GM21526 (cell line): ENCODE results near the gene KLHL29.

Experiments used
- ATAC-seq: cut with Tn5 transposase; IDR thresholded peaks from one replicate; pipeline ENCODE4 v1.9.1; 2021; ENCODE audit warnings: moderate library complexity; ENCODE audit not compliant: unreplicated experiment, low FRiP score

The KLHL29 gene

DNA sequence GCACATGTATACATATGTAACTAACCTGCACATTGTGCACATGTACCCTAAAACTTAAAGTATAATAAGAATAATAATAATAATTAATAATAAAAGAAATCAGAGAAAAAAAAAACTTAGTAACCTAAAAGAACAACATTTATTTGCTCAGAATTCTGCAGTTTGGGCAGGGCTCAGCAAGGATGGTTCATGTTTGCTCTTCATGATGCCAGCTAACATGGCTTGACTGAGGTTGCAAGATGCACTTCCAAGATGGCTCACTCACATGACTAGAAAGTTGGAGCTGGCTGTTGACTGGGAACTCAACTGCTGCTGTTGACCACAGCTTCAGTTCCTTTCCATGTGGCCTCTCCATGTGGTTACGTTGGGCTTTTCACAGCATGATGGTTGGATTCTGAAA, 56.4 kb downstream of the KLHL29 start:
- ATAC-seq, result no peak

DNA sequence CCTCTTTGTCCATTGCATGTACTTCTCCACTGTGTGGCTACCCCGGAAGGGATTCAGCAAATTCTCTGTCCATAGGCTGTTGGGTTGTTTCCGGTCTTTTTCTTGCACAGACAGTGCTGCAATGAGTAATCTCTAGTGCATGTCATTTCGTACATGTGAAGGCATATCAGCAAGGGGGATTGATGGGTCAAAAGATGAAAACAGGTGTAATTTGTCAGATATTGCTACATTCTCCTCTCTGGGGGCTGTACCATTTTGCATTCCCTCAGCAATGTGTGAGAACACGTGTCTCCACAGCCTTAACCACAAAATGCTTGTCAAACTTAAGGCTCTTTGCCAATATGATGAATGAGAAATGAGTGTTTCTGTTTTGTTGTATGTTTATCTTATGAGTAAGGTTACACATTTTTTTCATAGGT, 60.5 kb downstream of the KLHL29 start:
- ATAC-seq, result peak; percentile 47

DNA sequence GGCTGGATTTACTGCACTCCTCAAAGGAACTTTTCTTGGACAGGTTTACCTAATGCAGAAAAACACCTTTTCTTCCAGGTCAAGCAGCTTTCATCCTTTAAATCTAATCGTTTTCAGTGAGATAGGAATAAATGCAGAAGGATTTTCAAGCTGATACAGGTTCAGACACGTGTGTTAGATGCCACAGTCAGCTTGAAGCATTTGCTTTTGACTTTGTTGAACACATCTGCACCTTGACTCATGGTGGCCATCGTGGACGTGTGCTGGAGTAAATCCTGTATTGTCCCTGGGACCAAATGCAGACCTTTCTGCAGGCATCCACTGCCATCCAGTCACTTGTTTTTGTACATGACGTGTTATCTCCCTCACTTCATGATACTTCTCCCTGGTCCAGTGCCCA, 61.9 kb downstream of the KLHL29 start:
- ATAC-seq, result no peak

DNA sequence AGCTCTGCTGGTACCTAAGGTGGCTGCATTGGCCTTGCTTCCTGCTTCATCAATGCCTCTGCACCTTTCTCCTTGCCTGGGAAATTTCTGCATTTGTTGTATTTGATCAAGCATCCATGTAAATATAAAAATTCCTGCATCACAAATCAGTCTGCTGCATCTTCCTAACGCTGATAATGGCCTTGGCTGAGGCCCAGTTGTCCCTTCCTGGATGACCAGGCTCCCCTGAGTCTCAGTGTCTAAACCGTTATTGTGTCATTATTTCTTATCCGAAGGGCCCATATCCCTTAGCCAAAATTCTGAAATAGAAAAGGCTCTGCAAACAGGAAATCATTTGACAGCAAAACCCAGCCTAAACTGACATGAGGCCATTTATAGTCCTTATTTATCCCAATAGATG, 62.4 kb downstream of the KLHL29 start:
- ATAC-seq, result no peak

DNA sequence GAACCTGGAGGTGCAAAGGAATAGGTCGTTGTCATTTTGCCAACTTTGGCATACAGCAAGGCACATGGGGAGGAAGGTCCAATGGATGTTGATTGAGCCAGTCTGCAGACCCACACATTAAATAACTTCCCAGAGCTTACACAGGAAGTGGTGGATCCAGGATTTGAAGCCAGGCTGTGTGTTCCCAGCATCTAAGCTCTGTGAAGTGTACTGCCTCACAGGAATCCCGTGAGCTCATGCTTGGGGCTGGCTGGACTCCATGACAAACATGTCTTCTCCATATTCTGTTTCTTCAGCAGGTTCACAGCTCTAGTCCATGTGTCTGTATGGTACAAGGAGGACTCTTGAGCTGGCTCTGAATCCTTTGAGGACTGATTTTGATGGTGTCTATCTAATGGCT, 63.9 kb downstream of the KLHL29 start:
- ATAC-seq, result no peak

DNA sequence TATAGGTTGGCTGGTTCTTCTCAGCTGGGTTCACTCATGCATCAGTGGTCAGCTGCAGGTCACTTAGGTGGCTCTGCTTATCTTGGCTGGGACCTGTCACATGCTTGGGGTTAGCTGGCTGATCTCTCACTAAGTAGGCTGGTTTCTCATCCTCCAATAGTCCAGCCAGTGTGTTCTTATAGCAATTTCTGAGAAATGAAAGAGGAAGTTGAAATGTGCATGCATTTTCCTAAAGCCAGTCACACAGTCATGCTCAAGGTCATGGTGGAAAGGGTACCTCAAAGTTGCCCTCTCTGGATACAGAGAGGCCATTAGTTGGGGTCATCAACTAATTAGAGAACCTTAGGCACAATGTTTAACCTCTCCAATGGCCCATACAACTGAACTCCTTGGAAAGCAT, 64.4 kb downstream of the KLHL29 start:
- ATAC-seq, result peak; percentile 80

DNA sequence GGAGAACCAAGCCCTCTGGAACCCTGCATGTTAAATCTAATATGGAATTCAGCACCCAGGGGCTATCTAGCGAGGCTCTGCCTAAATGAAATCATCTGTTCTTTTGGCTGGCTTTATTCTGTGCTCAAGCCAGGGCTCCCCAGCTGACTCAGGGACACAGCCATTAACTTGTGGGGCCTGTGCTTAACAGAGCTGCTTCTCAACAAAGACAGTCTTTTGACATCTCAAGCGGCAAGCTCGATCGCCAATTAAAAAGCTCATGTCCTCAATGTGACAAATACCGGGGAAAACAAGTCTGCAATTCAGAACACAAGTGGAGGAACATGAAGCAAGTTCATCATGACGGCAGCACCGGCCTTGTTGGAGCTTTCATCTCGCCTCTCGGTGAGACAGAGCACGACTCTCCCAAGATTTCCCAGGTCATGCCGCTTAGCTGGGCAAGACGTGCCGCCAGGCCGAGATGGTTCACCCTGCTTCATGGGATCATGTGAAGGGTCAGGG, 64.9 kb downstream of the KLHL29 start:
- ATAC-seq, result no peak

DNA sequence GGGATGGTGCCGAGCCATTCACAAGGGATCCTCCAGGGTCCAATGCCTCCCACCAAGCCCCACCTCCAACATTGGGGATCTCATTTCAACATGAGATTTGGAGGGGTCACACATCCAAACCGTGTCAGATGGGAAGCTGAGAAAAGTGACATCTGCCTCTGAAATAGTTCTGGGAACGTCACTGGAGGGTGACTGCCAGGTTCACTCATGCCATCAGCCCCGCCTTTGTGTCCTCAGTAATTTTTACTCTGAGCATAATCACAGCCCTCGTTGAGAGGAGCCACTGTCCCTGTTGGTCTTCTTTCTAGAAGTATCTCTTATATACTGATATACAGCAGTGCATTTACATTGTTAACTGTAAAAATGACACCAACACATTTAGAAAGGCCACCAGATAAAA, 67.4 kb downstream of the KLHL29 start:
- no peak for ATAC-seq

DNA sequence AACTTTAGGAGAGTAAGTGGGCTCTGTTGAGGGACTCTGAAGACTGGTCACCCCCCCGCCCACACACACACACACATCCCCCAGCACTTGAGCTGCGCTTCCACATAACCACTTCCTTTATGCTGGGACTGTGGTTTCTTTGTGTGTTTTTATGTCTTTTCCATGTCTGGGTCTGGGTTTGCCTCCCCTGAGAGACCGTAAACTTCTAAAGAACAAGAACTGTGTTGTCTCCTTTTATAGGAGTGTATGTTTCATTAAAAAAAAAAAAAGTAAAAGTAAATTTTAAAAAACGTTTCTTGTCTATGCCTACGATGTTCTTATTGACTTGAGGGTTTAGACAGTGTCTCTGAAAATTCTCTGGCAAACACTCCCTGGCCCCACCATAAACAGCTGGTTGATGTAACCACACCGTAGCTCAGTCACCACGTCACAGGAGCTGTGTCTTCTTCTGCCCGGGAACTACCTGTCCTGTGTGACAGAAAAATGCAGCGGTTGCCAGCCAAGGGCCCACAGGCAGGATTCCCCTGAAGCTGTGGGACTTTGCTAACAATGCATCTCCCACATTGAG, 68.0 kb downstream of the KLHL29 start:
- ATAC-seq, result no peak

DNA sequence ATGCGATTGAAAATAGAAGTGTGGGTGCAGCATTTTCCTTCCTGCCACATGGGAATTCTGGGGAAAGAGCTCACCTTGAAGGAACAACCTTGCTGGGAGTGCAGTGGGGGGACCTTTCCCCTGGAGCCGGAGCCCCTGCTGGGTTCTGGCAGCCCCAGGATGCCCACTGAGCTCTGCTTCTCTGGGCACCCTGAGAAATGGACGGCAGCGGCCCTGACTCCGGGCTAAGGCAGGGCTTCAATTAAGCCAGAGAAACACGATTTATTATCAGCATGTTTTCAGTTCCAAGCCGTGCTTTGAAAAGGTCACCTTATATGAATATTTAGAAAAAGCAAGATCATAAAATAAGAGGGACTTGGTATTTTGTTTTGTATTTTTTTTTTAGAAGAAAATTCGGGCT, 68.5 kb downstream of the KLHL29 start:
- no peak for ATAC-seq

DNA sequence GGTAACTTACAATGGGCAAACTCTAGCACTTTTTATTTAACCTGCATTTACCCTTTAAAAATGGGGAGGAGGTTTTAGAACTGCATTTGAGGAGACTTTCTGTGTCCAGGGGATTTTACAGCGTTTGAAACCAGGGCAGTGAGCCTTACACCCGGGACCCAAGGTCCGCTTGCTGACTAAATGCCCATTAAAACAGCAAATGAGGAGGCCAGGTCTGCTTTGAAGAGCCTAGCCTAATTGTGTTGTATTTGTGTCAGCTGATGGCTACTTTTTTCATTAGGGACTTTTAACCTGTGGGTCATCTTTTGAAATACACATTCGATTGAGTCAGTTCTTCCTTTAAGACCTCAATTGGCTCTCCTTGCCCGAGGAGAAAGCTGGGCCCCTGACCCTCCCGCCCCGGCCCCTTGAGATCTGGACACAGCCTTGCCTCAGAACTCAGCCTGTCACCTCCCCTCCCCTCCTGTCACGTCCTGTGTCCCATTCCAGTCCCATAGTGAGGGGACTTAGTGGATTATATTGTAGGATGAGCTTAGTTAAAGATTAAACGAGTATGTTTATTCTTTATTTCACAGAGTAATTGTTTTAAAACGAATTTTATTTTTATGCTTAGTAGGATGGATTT, 69.0 kb downstream of the KLHL29 start:
- no peak for ATAC-seq

DNA sequence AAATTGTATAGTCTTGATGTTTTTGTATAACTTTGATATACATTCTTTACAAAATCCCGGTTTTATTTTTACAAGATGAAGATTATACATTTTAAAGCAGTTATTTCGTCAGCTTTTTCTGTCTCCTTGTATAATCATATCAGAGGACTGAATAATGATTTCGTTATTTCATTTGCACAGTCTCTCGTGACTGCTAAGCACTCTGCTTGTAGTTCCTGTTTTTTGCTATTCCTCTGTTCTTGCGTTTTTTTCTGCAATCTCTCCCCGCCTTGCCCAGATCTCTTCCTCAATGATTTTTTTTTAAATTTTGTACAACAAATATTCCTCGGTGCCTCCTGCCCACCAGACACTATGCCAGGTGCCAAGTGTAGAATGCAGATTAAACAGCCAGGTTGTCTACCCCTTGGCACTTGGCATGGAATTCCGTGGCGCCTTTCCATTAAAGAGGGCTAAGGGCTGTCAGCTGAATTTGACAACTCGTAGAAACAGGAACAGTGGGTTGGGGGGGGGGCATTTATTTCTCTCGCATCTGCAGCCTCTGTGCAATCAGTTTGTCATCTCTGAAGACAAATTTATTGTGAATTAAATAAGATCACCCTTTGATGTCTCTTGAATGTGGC, 69.6 kb downstream of the KLHL29 start:
- no peak for ATAC-seq

DNA sequence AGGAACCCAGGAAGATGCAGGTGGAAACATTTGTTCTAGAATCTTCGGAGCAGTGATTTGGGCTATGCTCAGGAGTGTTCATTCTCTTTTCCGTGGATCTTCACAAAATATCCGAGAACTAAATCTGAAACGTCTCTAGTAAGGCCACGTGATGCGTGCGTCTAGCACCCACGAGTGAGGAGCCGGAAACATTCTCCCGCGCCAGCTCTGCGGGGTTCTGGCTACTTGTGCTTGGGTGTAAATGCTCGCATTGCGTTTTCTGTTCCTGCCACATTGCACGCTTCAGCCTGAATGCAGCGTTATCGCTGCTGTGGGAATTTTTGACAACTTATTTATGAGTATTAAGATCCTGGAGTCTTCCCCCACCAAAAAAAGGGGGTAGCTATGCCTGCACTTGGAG, 71.4 kb downstream of the KLHL29 start:
- ATAC-seq, result no peak

DNA sequence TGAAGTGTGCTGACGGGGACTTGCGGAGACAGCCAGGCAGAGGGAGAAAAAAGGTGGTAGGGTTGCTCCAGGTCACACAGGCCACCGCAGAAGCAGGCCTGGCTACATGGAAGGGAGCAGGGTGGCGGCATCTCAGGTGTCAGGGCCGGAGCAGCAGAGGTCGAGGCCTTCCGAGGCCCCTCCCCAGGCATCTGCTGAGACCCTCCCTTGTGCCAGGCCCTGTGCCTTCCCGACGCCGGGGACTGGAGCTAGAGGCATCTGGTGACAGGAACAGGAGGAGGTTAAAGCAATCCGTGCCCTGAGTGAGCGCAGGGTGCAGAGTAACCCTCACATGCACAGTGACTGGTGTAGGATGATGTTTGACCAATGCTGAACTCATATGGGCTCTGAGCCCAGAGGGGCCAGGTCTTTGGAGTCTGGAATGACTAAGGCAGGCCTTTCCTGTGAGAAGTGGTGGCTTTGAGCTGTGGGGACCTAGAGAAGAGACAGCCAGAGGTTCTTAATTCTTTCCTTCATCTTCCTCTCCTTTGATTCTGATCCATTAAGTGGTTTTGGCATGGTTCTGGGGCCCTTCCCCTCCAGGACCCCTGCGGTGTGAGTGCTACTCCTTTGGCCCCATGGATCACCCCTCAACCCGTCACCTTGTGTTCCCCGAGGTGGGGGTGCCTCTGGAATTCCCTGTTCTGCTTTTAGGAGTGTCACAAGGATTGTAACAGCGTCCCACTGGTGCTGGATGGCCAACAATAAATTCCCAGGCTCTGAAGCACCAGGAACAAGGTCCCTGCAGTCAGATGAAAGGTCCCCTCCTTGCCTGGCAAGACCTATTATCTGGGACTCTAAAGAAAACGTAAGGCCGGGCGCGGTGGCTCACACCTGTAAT, 72.1 kb downstream of the KLHL29 start:
- ATAC-seq, result no peak

DNA sequence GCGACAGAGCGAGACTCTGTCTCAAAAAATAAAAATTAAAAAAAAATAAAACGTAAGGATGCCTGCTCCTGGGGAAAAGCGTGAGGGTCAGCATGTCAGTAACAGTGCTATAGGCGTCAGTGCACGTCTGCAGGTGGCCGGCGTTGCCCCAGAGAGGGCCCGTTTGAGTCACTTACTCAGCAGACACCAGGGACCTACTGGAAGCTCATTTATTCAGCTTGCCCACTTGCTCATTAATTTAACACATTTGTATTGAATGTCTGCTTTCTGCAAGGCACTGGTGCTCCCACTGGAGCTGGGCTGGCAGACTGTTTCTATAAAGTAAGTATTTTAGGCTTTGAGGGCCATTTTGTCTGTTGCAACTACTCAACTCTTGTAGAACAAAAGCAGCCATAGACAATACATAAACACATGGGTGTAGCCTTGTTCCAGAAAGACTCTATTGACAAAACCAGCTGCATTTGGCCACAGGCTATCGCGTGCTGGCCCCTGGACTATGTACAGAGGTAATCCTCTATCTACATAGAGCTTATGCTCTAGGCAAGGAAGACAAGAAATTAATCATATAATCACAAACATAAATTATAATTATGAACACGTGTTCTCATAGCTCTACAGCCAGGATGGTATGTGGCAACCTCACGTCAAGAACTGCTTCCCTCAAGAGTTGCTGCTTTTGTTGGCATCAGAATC, 73.2 kb downstream of the KLHL29 start:
- no peak for ATAC-seq

DNA sequence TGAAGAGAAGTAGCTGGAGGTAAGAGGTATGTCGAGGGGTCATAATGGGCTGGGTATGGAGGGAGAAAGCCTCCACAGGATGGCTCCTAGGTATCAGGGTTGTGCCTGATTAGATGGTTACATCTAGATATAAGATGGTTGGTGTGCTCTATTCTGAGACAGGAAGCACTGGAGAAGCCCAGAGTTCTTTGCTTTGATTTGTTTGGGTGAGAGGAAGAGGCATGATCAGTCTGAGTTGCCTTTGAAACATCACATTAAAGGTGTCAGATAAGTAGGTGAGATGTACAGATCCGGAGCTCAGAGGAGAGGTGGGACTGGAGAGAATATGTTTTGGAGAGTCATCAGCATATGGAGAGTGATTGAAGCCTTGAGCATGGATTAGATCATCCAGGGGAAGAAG, 74.1 kb downstream of the KLHL29 start:
- ATAC-seq, result no peak

DNA sequence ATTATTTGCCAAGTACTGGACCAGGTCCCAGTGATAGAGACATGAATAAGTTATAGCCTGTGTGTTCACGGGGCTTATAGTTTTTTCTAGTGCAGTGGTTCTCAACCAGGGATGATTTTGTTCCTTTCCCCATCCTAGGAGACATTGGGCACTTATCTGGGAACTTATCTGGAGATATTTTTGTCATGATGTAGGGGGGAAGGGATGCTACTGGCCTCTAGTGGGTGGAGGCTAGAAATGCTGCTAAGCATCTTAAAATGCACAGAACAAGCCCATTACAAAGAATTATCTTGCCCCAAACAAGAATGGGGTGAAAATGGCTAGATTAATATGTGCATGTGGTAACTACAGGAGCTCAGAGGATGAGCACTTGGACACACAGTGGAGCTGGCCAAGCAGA, 75.2 kb downstream of the KLHL29 start:
- ATAC-seq, result no peak

DNA sequence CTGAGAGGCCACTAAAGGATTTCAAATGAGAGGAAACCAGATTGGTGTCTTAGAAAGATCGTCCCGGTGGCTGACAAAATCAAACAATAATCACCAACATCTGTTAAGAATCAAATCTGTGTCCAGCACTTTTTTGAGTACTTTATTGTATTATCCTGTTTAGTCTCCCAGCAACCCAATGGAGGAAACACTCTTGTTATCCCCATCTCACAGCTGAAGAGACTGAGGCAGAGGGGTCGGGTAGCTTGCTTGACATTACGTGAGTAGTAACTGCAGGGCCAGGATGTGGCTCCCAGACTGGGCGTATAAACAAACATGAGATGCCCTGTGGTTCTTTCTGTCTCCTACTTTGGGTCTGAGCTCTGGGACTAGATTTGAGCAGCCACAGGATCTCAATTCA, 76.0 kb downstream of the KLHL29 start:
- ATAC-seq, result no peak

DNA sequence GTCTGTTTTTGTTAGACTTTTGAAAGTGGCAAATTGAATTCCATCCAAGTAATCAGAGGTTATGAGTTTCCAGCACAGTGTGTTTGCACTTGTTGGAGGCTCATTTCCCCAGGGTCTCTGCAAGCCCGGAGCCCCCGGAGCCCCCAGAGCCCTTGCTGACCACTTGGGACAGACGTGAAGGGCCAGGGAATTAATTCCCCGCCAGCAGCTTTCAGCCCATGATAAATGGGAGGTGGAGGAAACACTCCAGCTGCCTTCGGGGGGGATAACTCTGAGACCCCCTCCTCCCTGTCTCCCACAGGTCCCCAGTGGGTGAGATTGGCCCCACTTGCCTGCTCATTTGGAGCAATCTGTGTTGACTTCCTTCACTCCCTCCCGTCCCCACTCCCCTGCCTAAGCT, 79.2 kb downstream of the KLHL29 start:
- ATAC-seq, result no peak

DNA sequence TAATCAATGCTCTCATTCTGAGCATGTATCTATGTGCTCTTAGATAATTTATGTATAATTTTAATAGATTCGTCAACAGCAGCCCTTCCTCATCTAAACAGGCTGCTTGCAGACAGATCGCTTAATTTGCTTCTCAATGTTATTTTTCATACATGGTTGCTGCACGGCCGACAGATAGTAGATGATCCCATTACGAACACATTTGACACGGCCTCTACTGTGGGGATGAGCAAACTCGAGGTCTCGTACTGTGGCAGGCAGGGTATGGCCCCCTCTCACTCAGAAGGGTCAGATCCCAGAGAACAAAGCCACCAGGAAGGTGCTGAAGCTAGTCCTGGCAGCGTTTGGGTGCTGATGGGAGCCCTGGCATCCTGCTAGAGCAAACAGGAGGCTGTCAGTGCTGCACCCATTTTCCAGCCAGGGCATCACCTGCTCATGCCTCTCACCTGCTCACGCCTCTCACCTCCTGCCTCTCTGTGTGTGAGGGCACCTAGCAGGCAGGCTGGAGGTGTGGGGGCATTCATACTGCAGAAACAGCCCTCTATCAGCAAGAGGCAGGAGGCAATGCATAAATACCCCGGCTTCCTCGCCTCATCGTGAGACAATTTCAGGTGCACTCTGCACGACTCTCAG, 80.0 kb downstream of the KLHL29 start:
- ATAC-seq, result no peak
